SK-N-SH (cell line): ENCODE measurements around the gene MAP7.

ENCODE experiments used
- CTCF ChIP-seq: fragments of 200-600 bp; sonication (generic); IDR thresholded peaks from 2 replicates; pipeline ENCODE4 v1.6.1; 2017; ENCODE audit warnings: antibody characterized with exemption, mild to moderate bottlenecking, moderate library complexity
- EP300 ChIP-seq, 2 experiments: IDR thresholded peaks; 2 replicates each; pipeline versions ENCODE4 v1.4.0 to v1.6.1; 2012; ENCODE audit warnings: borderline replicate concordance in 1 of 2, low read depth in 1 of 2, low read length in 1 of 2
- FOSL2 ChIP-seq: IDR thresholded peaks from 2 replicates; pipeline ENCODE4 v1.4.0; 2012; ENCODE audit warnings: low read depth, mild to moderate bottlenecking, moderate library complexity, borderline replicate concordance
- FOXJ3 ChIP-seq: sonication (generic); formaldehyde crosslinking; IDR thresholded peaks from 2 replicates; pipeline ENCODE4 v1.5.1; 2020; ENCODE audit warnings: mild to moderate bottlenecking, missing genetic modification reagents
- FOXM1 ChIP-seq: IDR thresholded peaks from 2 replicates; pipeline ENCODE4 v1.4.0; 2012; ENCODE audit warnings: low read depth, mild to moderate bottlenecking
- GABPA ChIP-seq: IDR thresholded peaks from 2 replicates; pipeline ENCODE4 v1.4.0; 2012; ENCODE audit warnings: low read depth, mild to moderate bottlenecking
- MXI1 ChIP-seq: IDR thresholded peaks from 2 replicates; pipeline ENCODE4 v1.6.1; 2012; ENCODE audit warnings: mild to moderate bottlenecking, low read depth, low read length, improper control_type of control experiment
- POLR2AphosphoS5 ChIP-seq: IDR thresholded peaks from 2 replicates; pipeline ENCODE4 v1.6.1; 2012; ENCODE audit warnings: low read depth, low read length
- RCOR1 ChIP-seq: fragments of 150-350 bp; IDR thresholded peaks from 2 replicates; pipeline ENCODE4 v1.6.1; 2017; ENCODE audit warnings: antibody characterized with exemption, low read length
- RFX5 ChIP-seq: IDR thresholded peaks from 2 replicates; pipeline ENCODE4 v1.6.1; 2012; ENCODE audit warnings: mild to moderate bottlenecking, improper control_type of control experiment, low read length
- TAF1 ChIP-seq: IDR thresholded peaks from 2 replicates; pipeline ENCODE4 v1.6.1; 2012; ENCODE audit warnings: low read depth, mild to moderate bottlenecking, low read length, moderate library complexity, borderline replicate concordance
- USF1 ChIP-seq: IDR thresholded peaks from 2 replicates; pipeline ENCODE4 v1.4.0; 2012; ENCODE audit warnings: low read depth, borderline replicate concordance
- USF2 ChIP-seq: fragments of 150-350 bp; IDR thresholded peaks from 2 replicates; pipeline ENCODE4 v1.6.1; 2017; ENCODE audit warnings: antibody characterized with exemption, low read length, low read depth, borderline replicate concordance
- TF ChIP-seq, protein P1 (sequence below): IDR thresholded peaks from 2 replicates; pipeline ENCODE4 v1.4.0; 2012; ENCODE audit warnings: low read depth, borderline replicate concordance

GRCh38 chr6:136522636-136523035 is 27.6 kb downstream of the MAP7 start:
- no peak for TF ChIP-seq GABPA
- no peak for TF ChIP-seq FOXM1
- TF ChIP-seq USF1 = no peak
- no peak for TF ChIP-seq POLR2AphosphoS5
- TF ChIP-seq RCOR1 = no peak
- TF ChIP-seq CTCF = no peak
- TF ChIP-seq RFX5 = no peak
- TF ChIP-seq FOSL2 = no peak
- TF ChIP-seq USF2 = no peak
- TF ChIP-seq FOXJ3 (CRISPR knock-in tag) = no peak
- TF ChIP-seq, protein P1, sequence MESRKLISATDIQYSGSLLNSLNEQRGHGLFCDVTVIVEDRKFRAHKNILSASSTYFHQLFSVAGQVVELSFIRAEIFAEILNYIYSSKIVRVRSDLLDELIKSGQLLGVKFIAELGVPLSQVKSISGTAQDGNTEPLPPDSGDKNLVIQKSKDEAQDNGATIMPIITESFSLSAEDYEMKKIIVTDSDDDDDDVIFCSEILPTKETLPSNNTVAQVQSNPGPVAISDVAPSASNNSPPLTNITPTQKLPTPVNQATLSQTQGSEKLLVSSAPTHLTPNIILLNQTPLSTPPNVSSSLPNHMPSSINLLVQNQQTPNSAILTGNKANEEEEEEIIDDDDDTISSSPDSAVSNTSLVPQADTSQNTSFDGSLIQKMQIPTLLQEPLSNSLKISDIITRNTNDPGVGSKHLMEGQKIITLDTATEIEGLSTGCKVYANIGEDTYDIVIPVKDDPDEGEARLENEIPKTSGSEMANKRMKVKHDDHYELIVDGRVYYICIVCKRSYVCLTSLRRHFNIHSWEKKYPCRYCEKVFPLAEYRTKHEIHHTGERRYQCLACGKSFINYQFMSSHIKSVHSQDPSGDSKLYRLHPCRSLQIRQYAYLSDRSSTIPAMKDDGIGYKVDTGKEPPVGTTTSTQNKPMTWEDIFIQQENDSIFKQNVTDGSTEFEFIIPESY = no peak
- TF ChIP-seq EP300 (IDR thresholded peaks at IDR 0.05; ENCODE audit: borderline replicate concordance in 1 of 2, low read depth in 1 of 2, low read length in 1 of 2) = no peak
- no peak for TF ChIP-seq MXI1
- no peak for TF ChIP-seq TAF1
